ENCODE data around the gene MAP3K10. TPM values are rescaled to one million over a fixed set of nuclear protein-coding genes. Genes with fewer than 3 reads are reported as not detected.
A peak's percentile ranks its signal among the peaks of the same experiment; 100 is the strongest.

Gene MAP3K10
- total and polyA plus RNA-seq, 7 donors, result 10.7 to 35.1 (median 19.1) TPM

DNA sequence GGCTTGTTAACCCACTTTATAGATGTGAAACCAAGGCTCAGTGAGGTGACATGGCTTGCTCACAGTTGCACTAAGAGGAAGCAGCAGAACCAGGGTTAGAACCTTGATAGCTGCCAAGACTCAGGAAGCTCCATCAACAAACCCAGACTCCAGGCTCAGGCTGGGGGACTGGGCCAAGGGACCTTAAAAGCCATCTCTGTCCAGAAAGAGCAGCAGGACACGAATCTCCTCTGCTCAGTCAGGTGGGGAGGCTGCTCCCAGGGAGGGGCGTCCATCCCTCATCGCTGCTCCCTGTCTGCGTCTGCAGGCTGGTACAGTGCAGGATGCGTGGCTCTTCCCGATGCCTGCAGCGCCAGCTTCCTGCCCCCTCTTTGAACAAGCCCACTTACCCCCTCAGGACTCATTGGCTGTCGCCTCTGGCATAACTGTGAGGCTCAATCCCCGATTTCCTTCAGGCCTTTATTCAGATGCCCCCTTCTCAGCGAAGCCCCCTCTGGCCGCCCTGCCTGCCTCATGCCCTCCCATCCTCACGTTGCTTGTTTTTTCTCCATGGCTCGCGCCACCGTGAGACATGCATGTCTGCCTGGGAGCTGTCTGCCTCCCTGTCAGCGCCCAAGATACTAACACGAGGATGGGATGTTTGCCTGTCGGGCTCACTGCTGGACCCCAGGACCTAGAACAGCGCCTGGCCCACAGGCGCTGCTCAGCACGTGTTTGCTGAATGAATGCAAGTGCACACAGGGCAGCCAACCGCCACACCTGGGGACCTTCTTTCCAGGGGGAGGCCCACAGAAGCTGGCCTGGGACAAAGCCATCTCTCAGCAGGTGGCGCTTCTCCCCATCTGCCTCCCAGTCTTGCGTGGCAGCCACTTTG, 72.5 kb downstream of the MAP3K10 start:
- no peaks in the 10 kb centered on the region for H3K27me3 ChIP-seq (ENCODE audit: insufficient read depth in 3 of 3, low read length in 2 of 3)
- H3K9me3 ChIP-seq, result no peaks in the 10 kb centered on the region
- TF ChIP-seq, protein P1, sequence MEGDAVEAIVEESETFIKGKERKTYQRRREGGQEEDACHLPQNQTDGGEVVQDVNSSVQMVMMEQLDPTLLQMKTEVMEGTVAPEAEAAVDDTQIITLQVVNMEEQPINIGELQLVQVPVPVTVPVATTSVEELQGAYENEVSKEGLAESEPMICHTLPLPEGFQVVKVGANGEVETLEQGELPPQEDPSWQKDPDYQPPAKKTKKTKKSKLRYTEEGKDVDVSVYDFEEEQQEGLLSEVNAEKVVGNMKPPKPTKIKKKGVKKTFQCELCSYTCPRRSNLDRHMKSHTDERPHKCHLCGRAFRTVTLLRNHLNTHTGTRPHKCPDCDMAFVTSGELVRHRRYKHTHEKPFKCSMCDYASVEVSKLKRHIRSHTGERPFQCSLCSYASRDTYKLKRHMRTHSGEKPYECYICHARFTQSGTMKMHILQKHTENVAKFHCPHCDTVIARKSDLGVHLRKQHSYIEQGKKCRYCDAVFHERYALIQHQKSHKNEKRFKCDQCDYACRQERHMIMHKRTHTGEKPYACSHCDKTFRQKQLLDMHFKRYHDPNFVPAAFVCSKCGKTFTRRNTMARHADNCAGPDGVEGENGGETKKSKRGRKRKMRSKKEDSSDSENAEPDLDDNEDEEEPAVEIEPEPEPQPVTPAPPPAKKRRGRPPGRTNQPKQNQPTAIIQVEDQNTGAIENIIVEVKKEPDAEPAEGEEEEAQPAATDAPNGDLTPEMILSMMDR (IDR thresholded peaks at IDR 0.05), result no peak
- H3K36me3 ChIP-seq (ENCODE audit: insufficient read depth in 1 of 2, low read depth in 1 of 2), result peaks cover 0 to 17% of the 10 kb centered on the region in 2 donors
- peaks cover 60% of the 10 kb centered on the region for H3K4me1 ChIP-seq
- 84 to 92% (median 85%) methylated on average over 23 to 24 of the region's 24 CpGs for WGBS, 3 donors
- H3K4me3 ChIP-seq, result no peak overlapping the region
- intact Hi-C loops (cut with DNase I), result no loop called here
- peak overlapping the region; percentile 83 for H3K27ac ChIP-seq
- DNase-seq, result no peak
- no peak for ATAC-seq

DNA sequence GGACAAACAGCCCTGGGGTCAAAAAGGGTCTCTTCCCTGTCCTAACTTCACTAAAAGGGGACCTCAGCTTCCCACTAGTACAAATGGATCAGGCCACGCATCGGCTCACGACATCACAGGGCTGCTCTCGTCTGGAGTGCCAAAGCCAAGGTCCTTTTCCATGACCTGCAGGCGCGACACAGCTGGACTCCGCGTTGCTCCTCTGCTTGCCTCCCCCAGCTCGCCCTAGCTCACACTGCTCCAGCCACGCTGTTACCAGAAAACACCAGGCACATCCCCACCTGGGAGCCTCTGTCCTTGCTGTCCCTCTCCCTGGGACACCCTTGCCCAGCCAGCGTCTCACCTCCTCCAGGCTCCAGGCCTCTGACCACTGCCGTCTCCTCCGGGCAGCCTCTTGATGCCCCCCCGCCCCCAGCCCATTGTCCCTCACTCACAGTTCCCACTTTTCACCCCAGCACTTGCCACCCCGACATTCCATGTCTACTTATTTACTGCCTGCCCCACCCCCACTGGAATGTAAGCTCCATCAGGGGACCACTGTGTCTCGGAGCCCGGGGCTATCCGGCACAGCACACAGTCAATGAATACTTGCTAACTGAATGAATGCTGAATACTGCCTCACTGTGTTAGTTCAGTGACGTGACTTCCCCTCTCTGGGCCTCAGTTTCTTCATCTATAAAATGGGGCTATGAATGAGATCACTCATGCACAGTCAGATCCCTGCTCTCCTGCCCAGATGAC, 73.3 kb downstream of the MAP3K10 start:
- Histone ChIP-seq H3K36me3 (ENCODE audit: insufficient read depth in 1 of 2, low read depth in 1 of 2) (peaks cover 0 to 17% of the 10 kb centered on the region in 2 donors), H3K4me3 (peak overlapping the region; percentile 61), H3K9me3 (no peaks in the 10 kb centered on the region), H3K27me3 (ENCODE audit: insufficient read depth in 3 of 3, low read length in 2 of 3) (no peaks in the 10 kb centered on the region), H3K27ac (peak overlapping the region; percentile 83), H3K4me1 (peaks cover 58% of the 10 kb centered on the region)
- DNase-seq, result no peak
- TF ChIP-seq, protein P1 (IDR thresholded peaks at IDR 0.05), result no peak
- intact Hi-C loops (cut with DNase I), result no loop called here
- whole genome bisulfite sequencing, 3 donors, result 69 to 71% (median 70%) methylated on average over 19 of the region's 19 CpGs
- ATAC-seq, result no peak

Other genes starting within 250 kb of the MAP3K10 start
- gene PSMC4, start 220.3 kb upstream of the MAP3K10 start, total RNA-seq, result 100 to 1,000 TPM in 2 of 4 donors, 10 to 100 TPM in 2; 76.0 to 154 (median 104) TPM
- 100 to 1,000 TPM; 132 to 310 (median 229) TPM for gene PSMC4, start 220.3 kb upstream of the MAP3K10 start, polyA plus RNA-seq
- gene ZNF546, start 194.4 kb upstream of the MAP3K10 start, total RNA-seq, result 1 to 10 TPM; 3.7 to 9.2 (median 6.4) TPM
- gene ZNF546, start 194.4 kb upstream of the MAP3K10 start, polyA plus RNA-seq, result 1 to 10 TPM; 1.0 to 6.2 (median 1.9) TPM
- 1 to 10 TPM; 4.3 to 8.8 (median 6.6) TPM for gene ZNF780B, start 135.2 kb upstream of the MAP3K10 start, total RNA-seq
- gene ZNF780B, start 135.2 kb upstream of the MAP3K10 start, polyA plus RNA-seq, result 1 to 10 TPM; 1.7 to 9.1 (median 2.3) TPM
- 1 to 10 TPM; 4.3 to 9.7 (median 5.2) TPM for gene ZNF780A, start 100.5 kb upstream of the MAP3K10 start, total RNA-seq
- 10 to 100 TPM in 1 of 3 donors, 1 to 10 TPM in 2; 4.2 to 11.8 (median 6.0) TPM for gene ZNF780A, start 100.5 kb upstream of the MAP3K10 start, polyA plus RNA-seq
- not detected for gene TTC9B, start 27.0 kb downstream of the MAP3K10 start, total RNA-seq
- under 1 TPM in 1 of 3 donors, not detected in 2; 0.06 TPM for gene TTC9B, start 27.0 kb downstream of the MAP3K10 start, polyA plus RNA-seq
- gene CCNP, start 35.3 kb downstream of the MAP3K10 start, total RNA-seq, result not detected
- gene CCNP, start 35.3 kb downstream of the MAP3K10 start, polyA plus RNA-seq, result under 1 TPM in 1 of 3 donors, not detected in 2; 0.04 TPM
- gene AKT2, start 93.9 kb downstream of the MAP3K10 start, total RNA-seq, result 100 to 1,000 TPM; 135 to 194 (median 173) TPM
- 100 to 1,000 TPM in 1 of 3 donors, 10 to 100 TPM in 2; 81.8 to 139 (median 98.0) TPM for gene AKT2, start 93.9 kb downstream of the MAP3K10 start, polyA plus RNA-seq
- gene C19orf47, start 157.0 kb downstream of the MAP3K10 start, total RNA-seq, result 100 to 1,000 TPM; 220 to 299 (median 285) TPM
- 100 to 1,000 TPM; 368 to 436 (median 429) TPM for gene C19orf47, start 157.0 kb downstream of the MAP3K10 start, polyA plus RNA-seq
- 100 to 1,000 TPM in 1 of 4 donors, 10 to 100 TPM in 3; 77.8 to 116 (median 85.0) TPM for gene PLD3, start 157.3 kb downstream of the MAP3K10 start, total RNA-seq
- 10 to 100 TPM; 60.2 to 87.3 (median 64.9) TPM for gene PLD3, start 157.3 kb downstream of the MAP3K10 start, polyA plus RNA-seq
- under 1 TPM in 2 of 4 donors, not detected in 2; 0.08 to 0.11 TPM for gene HIPK4, start 198.8 kb downstream of the MAP3K10 start, total RNA-seq
- gene HIPK4, start 198.8 kb downstream of the MAP3K10 start, polyA plus RNA-seq, result under 1 TPM in 1 of 3 donors, not detected in 2; 0.03 TPM
- 1 to 10 TPM; 1.4 to 3.3 (median 2.8) TPM for gene PRX, start 222.0 kb downstream of the MAP3K10 start, total RNA-seq
- gene PRX, start 222.0 kb downstream of the MAP3K10 start, polyA plus RNA-seq, result 1 to 10 TPM; 1.9 to 2.1 (median 2.1) TPM
- gene SERTAD1, start 234.6 kb downstream of the MAP3K10 start, total RNA-seq, result 10 to 100 TPM; 10.5 to 24.0 (median 20.2) TPM
- 10 to 100 TPM; 10.7 to 88.7 (median 17.3) TPM for gene SERTAD1, start 234.6 kb downstream of the MAP3K10 start, polyA plus RNA-seq

Measured in psoas muscle (tissue), 8 donors.